SU-DHL-6 (cell line): ENCODE data around the gene TECTA.

Source experiments
- H2AFZ ChIP-seq: fragments of 200-600 bp; sonication (generic); 2 replicates; pipeline ENCODE4 v1.6.1; 2014; ENCODE audit warnings: low read depth, mild to moderate bottlenecking, moderate library complexity, mixed read lengths, antibody characterized with exemption, low read length; ENCODE audit not compliant: severe bottlenecking
- H3F3A ChIP-seq: fragments of 200-600 bp; shearing (Covaris generic); 2 replicates; pipeline ENCODE4 v1.6.0; 2016; ENCODE audit warnings: antibody characterized with exemption, mild to moderate bottlenecking; ENCODE audit not compliant: insufficient read depth
- H3K27ac ChIP-seq: fragments of 200-600 bp; sonication (generic); 2 replicates; pipeline ENCODE4 v1.5.1; 2016; ENCODE audit warnings: low read depth, mild to moderate bottlenecking, low read length, moderate library complexity, mixed read lengths
- H3K27me3 ChIP-seq: fragments of 200-600 bp; sonication (generic), shearing (Covaris generic); 2 replicates; pipeline ENCODE4 v1.6.0; 2014; ENCODE audit warnings: mild to moderate bottlenecking, low read length
- H3K36me3 ChIP-seq: fragments of 200-600 bp; sonication (generic); 2 replicates; pipeline ENCODE4 v1.6.1; 2014; ENCODE audit warnings: mild to moderate bottlenecking, low read length, mixed read lengths
- H3K4me2 ChIP-seq: fragments of 300-600, 200-600 bp; shearing (Covaris generic), sonication (generic); 2 replicates; pipeline ENCODE4 v1.6.0; 2014; ENCODE audit warnings: low read length, low read depth, mild to moderate bottlenecking; ENCODE audit not compliant: poor library complexity, severe bottlenecking
- H3K4me3 ChIP-seq: fragments of 200-600 bp; sonication (generic); 2 replicates; pipeline ENCODE4 v1.5.1; 2014; ENCODE audit warnings: antibody characterized with exemption, low read length, mild to moderate bottlenecking, mixed read lengths; ENCODE audit not compliant: insufficient read depth, poor library complexity, severe bottlenecking
- H3K79me2 ChIP-seq: fragments of 200-600 bp; sonication (generic); 2 replicates; pipeline ENCODE4 v1.6.1; 2014; ENCODE audit warnings: mild to moderate bottlenecking, low read length, moderate library complexity; ENCODE audit not compliant: insufficient read depth
- H3K9ac ChIP-seq: fragments of 200-600 bp; sonication (generic); 2 replicates; pipeline ENCODE4 v1.7.0; 2014; ENCODE audit warnings: mild to moderate bottlenecking, low read length
- H3K9me2 ChIP-seq: fragments of 200-600 bp; sonication (generic); replicated peaks from 2 replicates; pipeline ENCODE4 v1.6.1; 2014; ENCODE audit warnings: low read length; ENCODE audit not compliant: insufficient read depth
- H3K9me3 ChIP-seq: fragments of 200-600 bp; sonication (generic); 2 replicates; pipeline ENCODE4 v1.6.1; 2014; ENCODE audit warnings: low read length, mixed read lengths; ENCODE audit not compliant: insufficient read depth
- H4K20me1 ChIP-seq: fragments of 200-600 bp; sonication (generic); 2 replicates; pipeline ENCODE4 v1.6.1; 2014; ENCODE audit warnings: low read depth, mild to moderate bottlenecking, antibody characterized with exemption, low read length, moderate library complexity, mixed read lengths
- EZH2phosphoT487 ChIP-seq: fragments of 200-600 bp; sonication (generic), shearing (Covaris generic); conservative IDR thresholded peaks from 2 replicates; pipeline ENCODE4 v1.6.1; 2018; ENCODE audit warnings: mild to moderate bottlenecking, antibody characterized with exemption, low read length, moderate library complexity, mixed read lengths
- TF ChIP-seq, protein P1 (sequence below): fragments of 200-600 bp; sonication (generic); IDR thresholded peaks from one replicate; pipeline ENCODE4 v1.5.1; 2017; ENCODE audit warnings: antibody characterized with exemption, mild to moderate bottlenecking, low read length, moderate library complexity; ENCODE audit not compliant: insufficient read depth, poor library complexity, severe bottlenecking

The TECTA gene

DNA sequence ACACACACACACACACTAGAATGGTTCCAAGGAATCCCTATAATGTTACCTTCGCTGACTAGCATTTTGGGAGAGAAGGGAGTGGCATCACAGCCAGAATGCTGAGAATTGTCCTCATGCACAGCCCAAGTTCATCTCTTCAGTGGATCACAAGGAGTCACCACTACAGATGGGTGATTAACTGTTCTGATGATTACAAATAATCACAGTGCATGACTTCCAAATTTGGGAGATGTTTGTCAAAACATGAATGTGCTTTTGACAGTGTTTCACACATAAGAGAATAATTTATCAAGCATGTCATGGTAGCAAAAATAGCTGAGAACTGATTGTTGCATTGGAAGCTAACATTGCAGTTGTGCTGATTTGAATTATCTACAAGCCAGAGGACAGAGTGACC is 110.6 kb downstream of the TECTA start:
- TF ChIP-seq, protein P1, sequence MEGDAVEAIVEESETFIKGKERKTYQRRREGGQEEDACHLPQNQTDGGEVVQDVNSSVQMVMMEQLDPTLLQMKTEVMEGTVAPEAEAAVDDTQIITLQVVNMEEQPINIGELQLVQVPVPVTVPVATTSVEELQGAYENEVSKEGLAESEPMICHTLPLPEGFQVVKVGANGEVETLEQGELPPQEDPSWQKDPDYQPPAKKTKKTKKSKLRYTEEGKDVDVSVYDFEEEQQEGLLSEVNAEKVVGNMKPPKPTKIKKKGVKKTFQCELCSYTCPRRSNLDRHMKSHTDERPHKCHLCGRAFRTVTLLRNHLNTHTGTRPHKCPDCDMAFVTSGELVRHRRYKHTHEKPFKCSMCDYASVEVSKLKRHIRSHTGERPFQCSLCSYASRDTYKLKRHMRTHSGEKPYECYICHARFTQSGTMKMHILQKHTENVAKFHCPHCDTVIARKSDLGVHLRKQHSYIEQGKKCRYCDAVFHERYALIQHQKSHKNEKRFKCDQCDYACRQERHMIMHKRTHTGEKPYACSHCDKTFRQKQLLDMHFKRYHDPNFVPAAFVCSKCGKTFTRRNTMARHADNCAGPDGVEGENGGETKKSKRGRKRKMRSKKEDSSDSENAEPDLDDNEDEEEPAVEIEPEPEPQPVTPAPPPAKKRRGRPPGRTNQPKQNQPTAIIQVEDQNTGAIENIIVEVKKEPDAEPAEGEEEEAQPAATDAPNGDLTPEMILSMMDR, result no peak
- TF ChIP-seq EZH2phosphoT487, result no peak
- no peaks in the 10 kb centered on the region for H3K9me2 ChIP-seq
- no peak overlapping the region for H2AFZ ChIP-seq
- H3K79me2 ChIP-seq, result no peaks in the 10 kb centered on the region
- H4K20me1 ChIP-seq, result no peaks in the 10 kb centered on the region
- H3F3A ChIP-seq, result no peaks in the 10 kb centered on the region
- H3K9me3 ChIP-seq, result no peaks in the 10 kb centered on the region
- no peak overlapping the region for H3K9ac ChIP-seq
- H3K36me3 ChIP-seq, result no peaks in the 10 kb centered on the region
- no peaks in the 10 kb centered on the region for H3K27me3 ChIP-seq
- no peak overlapping the region for H3K4me2 ChIP-seq
- H3K27ac ChIP-seq, result no peak overlapping the region
- H3K4me3 ChIP-seq, result no peak overlapping the region

DNA sequence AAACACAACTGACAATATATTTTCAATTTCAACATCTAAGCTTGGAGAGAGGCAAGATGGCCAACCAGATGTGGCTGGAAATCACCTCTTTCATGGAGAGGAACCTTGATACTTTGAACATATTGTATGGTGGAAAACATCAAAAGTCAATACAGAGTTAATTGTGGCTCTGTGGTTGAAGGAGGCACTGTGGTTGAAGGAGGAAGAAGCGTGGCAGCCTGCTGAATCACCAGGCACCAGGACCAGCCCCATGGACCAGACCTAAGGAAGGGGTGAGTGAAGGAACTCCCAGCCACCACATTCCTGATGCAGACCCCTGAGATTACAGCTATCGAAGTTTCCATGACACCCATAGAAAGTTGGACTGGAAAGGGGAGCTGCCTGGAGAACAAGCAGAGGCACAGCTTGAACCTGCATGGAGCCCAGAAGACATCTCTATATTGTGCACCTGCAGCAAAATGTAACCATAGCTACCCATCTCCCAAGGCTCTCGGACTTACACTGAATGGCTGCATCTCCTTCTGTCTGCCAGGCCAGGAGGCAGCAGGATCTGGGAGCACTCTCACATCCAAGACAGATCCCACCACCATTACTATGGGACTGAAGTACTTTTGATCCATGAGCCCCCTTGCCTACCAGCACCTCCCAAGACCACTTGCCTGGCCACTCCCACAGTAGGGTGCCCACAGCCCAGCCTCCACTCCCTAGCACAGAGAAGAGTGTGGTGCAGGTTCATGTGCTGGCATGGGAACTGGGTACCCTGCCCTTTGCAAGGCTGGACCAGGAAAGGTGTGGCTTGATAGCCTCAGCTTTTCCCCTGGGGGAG is 111.7 kb downstream of the TECTA start:
- TF ChIP-seq EZH2phosphoT487, result no peak
- TF ChIP-seq, protein P1, result no peak
- no peaks in the 10 kb centered on the region for H4K20me1 ChIP-seq
- no peaks in the 10 kb centered on the region for H3F3A ChIP-seq
- no peaks in the 10 kb centered on the region for H3K27me3 ChIP-seq
- H3K9ac ChIP-seq, result no peak overlapping the region
- H3K36me3 ChIP-seq, result no peaks in the 10 kb centered on the region
- no peaks in the 10 kb centered on the region for H3K9me3 ChIP-seq
- no peak overlapping the region for H3K27ac ChIP-seq
- H3K4me3 ChIP-seq, result no peak overlapping the region
- no peak overlapping the region for H3K4me2 ChIP-seq
- no peaks in the 10 kb centered on the region for H3K9me2 ChIP-seq
- no peaks in the 10 kb centered on the region for H3K79me2 ChIP-seq
- no peak overlapping the region for H2AFZ ChIP-seq

- Histone ChIP-seq H3K9me3 (no peaks in the 10 kb centered on the region), H3K27ac (no peak overlapping the region), H3K4me3 (no peak overlapping the region), H4K20me1 (no peaks in the 10 kb centered on the region), H3K79me2 (no peaks in the 10 kb centered on the region), H3K27me3 (no peaks in the 10 kb centered on the region), H2AFZ (no peak overlapping the region), H3K9ac (no peak overlapping the region), H3K9me2 (no peaks in the 10 kb centered on the region), H3K36me3 (no peaks in the 10 kb centered on the region), H3K4me2 (no peak overlapping the region), H3F3A (no peaks in the 10 kb centered on the region)
- TF ChIP-seq, protein P1, result no peak
- no peak for TF ChIP-seq EZH2phosphoT487
These were observed 112.4 kb downstream of the TECTA start for GRCh38 chr11:121213362-121213893.
